Measurements from ENCODE around the gene ELOVL5. TPM values are rescaled to one million over a fixed set of nuclear protein-coding genes. Genes with fewer than 3 reads are reported as not detected.
"Not testable (repeated sequence)": the region's sequence is repeated elsewhere in the genome, so short reads cannot be mapped to it uniquely, and the experiment has no call there.

ELOVL5 gene
- total RNA-seq, 1 donor: 118 TPM

GRCh38 chr6:53309901-53310300 lies 38.8 kb downstream of the ELOVL5 start:
- no peak overlapping the region for H3K4me3 ChIP-seq (ENCODE audit: low read depth, low read length)
- DNase-seq (ENCODE audit: low read depth): no peak
- TF ChIP-seq CTCF (IDR thresholded peaks at IDR 0.05; ENCODE audit: insufficient read depth, low read depth, low read length): no peak

- peak; percentile 89 for DNase-seq (ENCODE audit: low read depth)
- TF ChIP-seq CTCF (IDR thresholded peaks at IDR 0.05; ENCODE audit: insufficient read depth, low read depth, low read length): no peak
- no peak overlapping the region for H3K4me3 ChIP-seq (ENCODE audit: low read depth, low read length)
Measured at GRCh38 chr6:53309059-53309900, 39.5 kb downstream of the ELOVL5 start.

- no peak for DNase-seq (ENCODE audit: low read depth)
- no peak overlapping the region for H3K4me3 ChIP-seq (ENCODE audit: low read depth, low read length)
Measured at GRCh38 chr6:53306819-53307347, 41.9 kb downstream of the ELOVL5 start.

GRCh38 chr6:53306217-53306616 lies 42.5 kb downstream of the ELOVL5 start:
- H3K4me3 ChIP-seq (ENCODE audit: low read depth, low read length); DNase-seq (ENCODE audit: low read depth): not testable (repeated sequence)

More at GRCh38 chr6:53306819-53307347, 41.9 kb downstream of the ELOVL5 start:
- TF ChIP-seq CTCF (IDR thresholded peaks at IDR 0.05; ENCODE audit: insufficient read depth, low read depth, low read length): no peak

- not testable (repeated sequence) for H3K4me3 ChIP-seq (ENCODE audit: low read depth, low read length); DNase-seq (ENCODE audit: low read depth)
Measured at GRCh38 chr6:53305506-53306005, 43.2 kb downstream of the ELOVL5 start.

GRCh38 chr6:53304953-53305352 lies 43.8 kb downstream of the ELOVL5 start:
- H3K4me3 ChIP-seq (ENCODE audit: low read depth, low read length): not testable (repeated sequence)

GRCh38 chr6:53302678-53303360 lies 45.9 kb downstream of the ELOVL5 start:
- no peak overlapping the region for H3K4me3 ChIP-seq (ENCODE audit: low read depth, low read length)
- TF ChIP-seq CTCF (IDR thresholded peaks at IDR 0.05; ENCODE audit: insufficient read depth, low read depth, low read length): no peak
- DNase-seq (ENCODE audit: low read depth): peak; percentile 81

More at GRCh38 chr6:53304953-53305352, 43.8 kb downstream of the ELOVL5 start:
- DNase-seq (ENCODE audit: low read depth): not testable (repeated sequence)

- TF ChIP-seq CTCF (IDR thresholded peaks at IDR 0.05; ENCODE audit: insufficient read depth, low read depth, low read length): no peak
- DNase-seq (ENCODE audit: low read depth): no peak
- no peak overlapping the region for H3K4me3 ChIP-seq (ENCODE audit: low read depth, low read length)
Measured at GRCh38 chr6:53301801-53302537, 46.8 kb downstream of the ELOVL5 start.
